Small intestine (tissue), 7 donors: ENCODE data around the gene CYSTM1. TPM values are rescaled to one million over a fixed set of nuclear protein-coding genes. Genes with fewer than 3 reads are reported as not detected.

ENCODE experiments used
- DNase-seq, 2 donors: peaks; one replicate each; pipeline versions ENCODE4 v3.0.0 to v3.0.0-alpha.2; 2013
- FAIRE-seq: peaks from 2 replicates; lab custom pipeline; 2012; peaks lifted over from hg19 to GRCh38; lab: Jason Lieb, UNC
- H3K27ac ChIP-seq, 3 donors: one replicate each; pipeline ENCODE4 v1.5.1; 2013; ENCODE audit warnings: low read length in 2 of 3, mild to moderate bottlenecking in 2 of 3, control low read depth in 1 of 3, inconsistent platforms in 1 of 3, low read depth in 1 of 3, moderate library complexity in 1 of 3
- H3K27me3 ChIP-seq, 3 donors: one replicate each; pipeline ENCODE4 v1.6.1; 2013; ENCODE audit warnings: low read length in 3 of 3, inconsistent platforms in 1 of 3; ENCODE audit not compliant: control insufficient read depth in 3 of 3, insufficient read depth in 3 of 3
- H3K36me3 ChIP-seq, 3 donors: one replicate each; pipeline ENCODE4 v1.6.1; 2013; ENCODE audit warnings: low read length in 3 of 3, inconsistent platforms in 1 of 3, low read depth in 1 of 3, mild to moderate bottlenecking in 1 of 3, moderate library complexity in 1 of 3; ENCODE audit not compliant: control insufficient read depth in 3 of 3, insufficient read depth in 2 of 3
- H3K4me1 ChIP-seq, 3 donors: one replicate each; pipeline ENCODE4 v1.6.1; 2013; ENCODE audit warnings: low read length in 2 of 3, inconsistent platforms in 1 of 3, low read depth in 1 of 3, mild to moderate bottlenecking in 1 of 3, moderate library complexity in 1 of 3; ENCODE audit not compliant: control insufficient read depth in 3 of 3, insufficient read depth in 2 of 3
- H3K4me3 ChIP-seq, 3 donors: one replicate each; pipeline ENCODE4 v1.5.1; 2013; ENCODE audit warnings: low read length in 3 of 3, control low read depth in 1 of 3, inconsistent platforms in 1 of 3, low read depth in 1 of 3, mild to moderate bottlenecking in 1 of 3, moderate library complexity in 1 of 3
- H3K9me3 ChIP-seq, 2 donors: one replicate each; pipeline ENCODE4 v1.6.1; 2013; ENCODE audit warnings: low read depth in 1 of 2, low read length in 1 of 2; ENCODE audit not compliant: control insufficient read depth in 2 of 2, insufficient read depth in 1 of 2
- WGBS, 3 donors: extraction: QIAGEN DNeasy Blood & Tissue Kit; methylation state at CpG; one replicate each; pipeline ENCODE4 v1.1.7; 2013; 5-methylcytosine and 5-hydroxymethylcytosine counted together
- polyA plus RNA-seq, 4 donors: library from polyadenylated mRNA; stranded (reverse) in 3 of 4; unstranded in 1 of 4; fragments of 200-250 nt in 3 of 4; fragments of 120-200 nt in 1 of 4; gene quantifications; one replicate each; pipeline versions ENCODE4 v1.2.1 to v1.2.3, GENCODE V29; 2013
- donor health status: healthy with polysubstance abuse.
- donor health status: control.
- donor health status: control.
- donor health status: Bipolar disorder and iron deficiency.
- donor health status: healthy.

Gene CYSTM1
- polyA plus RNA-seq, 4 donors, result 94.4 to 884 (median 546) TPM

DNA sequence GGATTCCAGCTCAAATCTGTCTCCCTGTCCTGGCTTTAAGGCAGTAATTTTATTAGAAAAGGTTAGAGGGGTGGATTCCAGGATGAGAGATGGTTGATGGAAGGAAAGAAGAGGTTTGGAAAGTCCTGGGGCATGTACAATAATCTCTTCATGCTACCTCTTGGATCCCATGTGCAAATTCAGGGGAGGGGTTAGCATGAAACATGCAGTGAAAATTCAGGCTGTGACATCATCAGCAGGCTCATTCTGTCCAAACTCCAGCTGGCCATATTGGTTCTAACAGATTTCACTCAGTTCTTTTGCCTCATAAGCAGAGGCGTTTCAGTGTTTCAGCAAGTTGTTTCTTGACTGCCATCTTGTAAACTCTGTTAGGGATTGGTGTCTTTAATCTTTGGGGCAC lies 55.4 kb downstream of the CYSTM1 start:
- DNase-seq (no peak), FAIRE-seq (no peak)
- H3K27ac ChIP-seq, result no peak overlapping the region
- H3K36me3 ChIP-seq, result peaks cover 0 to 3% (median 0%) of the 10 kb centered on the region in 3 donors
- H3K27me3 ChIP-seq, result no peaks in the 10 kb centered on the region
- WGBS, 3 donors, result 85 to 100% (median 92%) methylated on average over 1 of the region's 1 CpG
- peaks cover 4 to 22% (median 7%) of the 10 kb centered on the region in 3 donors for H3K4me1 ChIP-seq
- no peaks in the 10 kb centered on the region for H3K9me3 ChIP-seq
- no peak overlapping the region for H3K4me3 ChIP-seq

DNA sequence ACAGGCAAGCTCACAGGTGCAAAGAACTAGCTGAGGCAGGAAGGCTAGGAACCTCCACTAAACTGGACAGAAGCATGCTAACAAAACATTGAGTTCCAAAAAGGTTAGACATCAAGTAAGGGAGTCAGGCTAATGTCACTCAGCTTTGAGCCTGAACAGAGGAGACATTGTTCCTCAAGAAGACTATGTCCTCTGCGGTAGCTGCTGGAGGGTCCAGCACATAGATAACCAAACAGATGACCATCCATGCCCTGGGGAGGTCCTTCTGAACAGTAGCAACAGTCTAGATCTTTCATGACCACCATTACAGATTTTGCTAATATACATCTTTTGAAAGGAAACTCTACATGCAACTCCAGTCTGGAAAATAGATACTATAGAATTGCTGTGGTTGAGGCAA lies 57.7 kb downstream of the CYSTM1 start:
- Histone ChIP-seq H3K27me3 (no peaks in the 10 kb centered on the region), H3K4me3 (no peak overlapping the region), H3K27ac (no peak overlapping the region), H3K36me3 (peaks cover 0 to 6% (median 0%) of the 10 kb centered on the region in 3 donors), H3K4me1 (peaks cover 3 to 33% (median 4%) of the 10 kb centered on the region in 3 donors), H3K9me3 (no peaks in the 10 kb centered on the region)
- FAIRE-seq, result no peak
- 88 to 100% (median 96%) methylated on average over 1 of the region's 1 CpG for WGBS, 3 donors
- no peak for DNase-seq

DNA sequence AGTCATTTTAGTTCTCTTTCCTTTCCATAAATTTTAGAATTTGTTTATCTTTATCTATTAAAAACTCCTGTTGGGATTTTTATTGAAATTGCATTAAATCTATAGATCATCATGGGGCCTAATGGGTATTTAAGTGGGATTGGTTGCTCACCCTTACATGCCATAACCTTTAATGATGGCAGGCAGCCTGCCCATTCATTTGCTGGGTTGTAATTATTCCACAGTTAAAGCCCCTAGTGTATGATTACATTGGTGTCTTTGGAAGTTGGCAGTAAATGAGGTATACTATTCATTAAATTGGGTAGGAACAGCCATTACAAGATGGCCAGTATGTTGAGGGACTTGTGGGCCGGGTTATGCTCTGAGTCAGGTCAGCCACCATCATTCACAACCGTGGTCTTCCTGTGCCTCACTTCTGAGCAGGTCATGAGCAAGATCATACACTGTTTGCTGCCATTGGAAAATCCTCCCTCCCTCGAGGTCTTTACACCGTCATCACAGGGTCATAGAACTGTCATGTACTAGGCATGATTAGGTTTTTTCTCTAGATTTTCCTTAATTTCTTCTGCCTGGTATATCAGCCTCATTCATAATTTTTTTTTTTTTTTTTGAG lies 59.5 kb downstream of the CYSTM1 start:
- Histone ChIP-seq H3K27ac (no peak overlapping the region), H3K4me1 (peaks cover 2 to 19% (median 7%) of the 10 kb centered on the region in 3 donors), H3K9me3 (no peaks in the 10 kb centered on the region), H3K27me3 (no peaks in the 10 kb centered on the region), H3K36me3 (peaks cover 0 to 18% (median 0%) of the 10 kb centered on the region in 3 donors), H3K4me3 (no peak overlapping the region)
- WGBS, 3 donors, result 88 to 95% (median 92%) methylated on average over 4 of the region's 4 CpGs
- no peak for FAIRE-seq
- no peak for DNase-seq

DNA sequence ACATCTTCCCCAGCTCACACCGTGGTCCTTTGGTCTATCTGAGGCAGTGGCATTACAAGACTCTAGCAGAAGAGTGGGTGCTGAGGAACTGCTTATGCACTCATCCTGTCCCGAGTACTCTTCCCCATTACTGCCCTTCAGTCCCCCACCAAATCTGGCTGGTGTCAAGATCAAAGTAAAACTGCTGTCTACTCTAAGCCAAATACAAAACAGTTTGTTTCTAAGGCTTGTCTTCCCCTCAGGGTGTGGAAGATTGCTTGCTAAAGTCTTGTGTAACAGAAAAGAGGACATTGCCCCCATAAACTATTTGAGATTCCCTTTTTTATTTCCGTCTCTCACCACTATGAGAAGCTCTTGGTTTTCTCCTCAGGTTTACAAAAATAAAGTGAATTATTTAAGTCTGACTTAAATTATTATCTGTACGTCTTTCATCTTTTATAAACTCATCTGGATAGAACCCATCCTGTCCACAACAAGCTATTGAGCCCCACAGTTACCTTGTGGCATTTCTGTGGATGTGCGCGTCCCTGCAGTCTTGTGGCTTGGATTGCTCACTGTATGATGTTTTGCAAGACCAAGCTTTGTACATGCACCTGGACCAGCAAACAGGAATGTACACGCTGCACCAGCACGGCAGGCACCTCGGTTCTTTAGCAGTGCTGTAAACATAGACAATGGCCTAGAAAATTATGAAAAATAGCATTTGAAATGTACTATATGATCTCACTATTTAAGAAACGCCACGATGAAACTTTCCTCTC lies 61.0 kb downstream of the CYSTM1 start:
- no peak for FAIRE-seq
- H3K9me3 ChIP-seq, result no peaks in the 10 kb centered on the region
- no peaks in the 10 kb centered on the region for H3K27me3 ChIP-seq
- DNase-seq, result peak; percentile 47 to 68
- H3K4me3 ChIP-seq, result no peak overlapping the region
- H3K36me3 ChIP-seq, result peaks cover 0 to 19% (median 0%) of the 10 kb centered on the region in 3 donors
- H3K27ac ChIP-seq, result peak overlapping the region in 2 of 3 donors; percentile 57 to 64
- H3K4me1 ChIP-seq, result peaks cover 5 to 30% (median 10%) of the 10 kb centered on the region in 3 donors
- 55 to 68% (median 68%) methylated on average over 11 of the region's 11 CpGs for WGBS, 3 donors

- H3K4me3 ChIP-seq, result no peak overlapping the region
- peaks cover 0 to 19% (median 0%) of the 10 kb centered on the region in 3 donors for H3K36me3 ChIP-seq
- DNase-seq, result peak; percentile 71 to 85
- 39 to 61% (median 49%) methylated on average over 6 of the region's 6 CpGs for WGBS, 3 donors
- FAIRE-seq, result no peak
- no peaks in the 10 kb centered on the region for H3K27me3 ChIP-seq
- peak overlapping the region; percentile 43 to 74 (median 64) for H3K27ac ChIP-seq
- H3K4me1 ChIP-seq, result peaks cover 8 to 41% (median 15%) of the 10 kb centered on the region in 3 donors
- no peaks in the 10 kb centered on the region for H3K9me3 ChIP-seq
Measured at GRCh38 chr5:140236891-140237598, 62.1 kb downstream of the CYSTM1 start.

GRCh38 chr5:140238756-140239155 lies 63.8 kb downstream of the CYSTM1 start:
- no peak for FAIRE-seq
- DNase-seq, result no peak
- H3K9me3 ChIP-seq, result no peaks in the 10 kb centered on the region
- no peak overlapping the region for H3K27ac ChIP-seq
- H3K4me3 ChIP-seq, result no peak overlapping the region
- H3K36me3 ChIP-seq, result peaks cover 0 to 26% (median 0%) of the 10 kb centered on the region in 3 donors
- no peaks in the 10 kb centered on the region for H3K27me3 ChIP-seq
- H3K4me1 ChIP-seq, result peaks cover 8 to 58% (median 15%) of the 10 kb centered on the region in 3 donors
- 90 to 94% (median 92%) methylated on average over 6 of the region's 6 CpGs for WGBS, 3 donors

GRCh38 chr5:140239461-140239860 lies 64.5 kb downstream of the CYSTM1 start:
- peaks cover 0 to 33% (median 0%) of the 10 kb centered on the region in 3 donors for H3K36me3 ChIP-seq
- WGBS, 3 donors, result 90 to 94% (median 94%) methylated on average over 5 of the region's 5 CpGs
- DNase-seq (no peak), FAIRE-seq (no peak)
- H3K4me3 ChIP-seq, result no peak overlapping the region
- no peaks in the 10 kb centered on the region for H3K27me3 ChIP-seq
- no peak overlapping the region for H3K27ac ChIP-seq
- no peaks in the 10 kb centered on the region for H3K9me3 ChIP-seq
- peaks cover 8 to 63% (median 15%) of the 10 kb centered on the region in 3 donors for H3K4me1 ChIP-seq
